ENCODE measurements around the gene SLC2A4.

The SLC2A4 gene

DNA sequence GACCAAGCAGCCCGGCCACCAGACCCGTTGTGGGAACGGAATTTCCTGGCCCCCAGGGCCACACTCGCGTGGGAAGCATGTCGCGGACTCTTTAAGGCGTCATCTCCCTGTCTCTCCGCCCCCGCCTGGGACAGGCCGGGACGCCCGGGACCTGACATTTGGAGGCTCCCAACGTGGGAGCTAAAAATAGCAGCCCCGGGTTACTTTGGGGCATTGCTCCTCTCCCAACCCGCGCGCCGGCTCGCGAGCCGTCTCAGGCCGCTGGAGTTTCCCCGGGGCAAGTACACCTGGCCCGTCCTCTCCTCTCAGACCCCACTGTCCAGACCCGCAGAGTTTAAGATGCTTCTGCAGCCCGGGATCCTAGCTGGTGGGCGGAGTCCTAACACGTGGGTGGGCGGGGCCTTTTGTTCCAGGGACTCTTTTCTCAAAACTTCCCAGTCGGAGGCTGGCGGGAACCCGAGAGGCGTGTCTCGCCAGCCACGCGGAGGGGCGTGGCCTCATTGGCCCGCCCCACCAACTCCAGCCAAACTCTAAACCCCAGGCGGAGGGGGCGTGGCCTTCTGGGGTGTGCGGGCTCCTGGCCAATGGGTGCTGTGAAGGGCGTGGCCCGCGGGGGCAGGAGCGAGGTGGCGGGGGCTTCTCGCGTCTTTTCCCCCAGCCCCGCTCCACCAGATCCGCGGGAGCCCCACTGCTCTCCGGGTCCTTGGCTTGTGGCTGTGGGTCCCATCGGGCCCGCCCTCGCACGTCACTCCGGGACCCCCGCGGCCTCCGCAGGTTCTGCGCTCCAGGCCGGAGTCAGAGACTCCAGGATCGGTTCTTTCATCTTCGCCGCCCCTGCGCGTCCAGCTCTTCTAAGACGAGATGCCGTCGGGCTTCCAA is at the start of gene SLC2A4:
SLC2A4 (plus strand) TSS at position 645 of the 879 bp plus-strand sequence; CDS start at position 862, 217 bp downstream.
- Histone ChIP-seq H3K4me1 (ENCODE audit: control insufficient read depth, insufficient read depth, low read length) (peaks cover 15% of the 10 kb centered on the region), H3K36me3 (ENCODE audit: control insufficient read depth, insufficient read depth, low read length) (peaks cover 6% of the 10 kb centered on the region), H3K4me3 (ENCODE audit: low read length) (peak within 1 kb of the TSS; percentile 69), H3K9ac (ENCODE audit: low read length) (peak within 1 kb of the TSS; percentile 46), H3K27me3 (ENCODE audit: control insufficient read depth, insufficient read depth, low read length) (no peaks in the 10 kb centered on the region), H3K27ac (ENCODE audit: low read depth, low read length) (peak within 1 kb of the TSS; percentile 94)

- no peak overlapping the region for H3K4me3 ChIP-seq (ENCODE audit: low read length)
- no peaks in the 10 kb centered on the region for H3K27me3 ChIP-seq (ENCODE audit: control insufficient read depth, insufficient read depth, low read length)
- no peak overlapping the region for H3K9ac ChIP-seq (ENCODE audit: low read length)
- H3K4me1 ChIP-seq (ENCODE audit: control insufficient read depth, insufficient read depth, low read length), result peaks cover 5% of the 10 kb centered on the region
- H3K36me3 ChIP-seq (ENCODE audit: control insufficient read depth, insufficient read depth, low read length), result peaks cover 33% of the 10 kb centered on the region
- no peak overlapping the region for H3K27ac ChIP-seq (ENCODE audit: low read depth, low read length)
These were observed 49.4 kb upstream of the SLC2A4 start for GRCh38 chr17:7232114-7232513.

DNA sequence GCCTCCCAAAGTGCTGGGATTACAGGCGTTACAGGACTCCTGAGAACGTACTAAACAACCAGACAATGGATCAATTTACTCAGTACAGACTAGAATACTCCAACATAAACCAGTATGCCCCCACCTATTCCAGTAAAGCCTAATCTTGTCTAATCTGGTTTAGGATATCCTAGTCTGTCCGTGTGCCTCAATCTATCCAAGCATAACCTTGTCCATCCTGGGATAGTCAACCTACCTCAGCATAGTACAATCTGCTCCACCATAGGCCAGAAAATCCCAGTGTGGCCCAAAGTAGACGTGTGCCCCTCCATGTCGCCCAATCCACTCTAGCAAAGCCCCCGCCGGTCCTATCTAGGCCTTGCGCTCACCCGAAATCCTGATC is 47.8 kb upstream of the SLC2A4 start:
- Histone ChIP-seq H3K27ac (ENCODE audit: low read depth, low read length) (peak overlapping the region; percentile 80), H3K4me1 (ENCODE audit: control insufficient read depth, insufficient read depth, low read length) (peaks cover 9% of the 10 kb centered on the region), H3K4me3 (ENCODE audit: low read length) (peak overlapping the region; percentile 73), H3K9ac (ENCODE audit: low read length) (peak overlapping the region; percentile 59), H3K27me3 (ENCODE audit: control insufficient read depth, insufficient read depth, low read length) (no peaks in the 10 kb centered on the region), H3K36me3 (ENCODE audit: control insufficient read depth, insufficient read depth, low read length) (peaks cover 23% of the 10 kb centered on the region)

DNA sequence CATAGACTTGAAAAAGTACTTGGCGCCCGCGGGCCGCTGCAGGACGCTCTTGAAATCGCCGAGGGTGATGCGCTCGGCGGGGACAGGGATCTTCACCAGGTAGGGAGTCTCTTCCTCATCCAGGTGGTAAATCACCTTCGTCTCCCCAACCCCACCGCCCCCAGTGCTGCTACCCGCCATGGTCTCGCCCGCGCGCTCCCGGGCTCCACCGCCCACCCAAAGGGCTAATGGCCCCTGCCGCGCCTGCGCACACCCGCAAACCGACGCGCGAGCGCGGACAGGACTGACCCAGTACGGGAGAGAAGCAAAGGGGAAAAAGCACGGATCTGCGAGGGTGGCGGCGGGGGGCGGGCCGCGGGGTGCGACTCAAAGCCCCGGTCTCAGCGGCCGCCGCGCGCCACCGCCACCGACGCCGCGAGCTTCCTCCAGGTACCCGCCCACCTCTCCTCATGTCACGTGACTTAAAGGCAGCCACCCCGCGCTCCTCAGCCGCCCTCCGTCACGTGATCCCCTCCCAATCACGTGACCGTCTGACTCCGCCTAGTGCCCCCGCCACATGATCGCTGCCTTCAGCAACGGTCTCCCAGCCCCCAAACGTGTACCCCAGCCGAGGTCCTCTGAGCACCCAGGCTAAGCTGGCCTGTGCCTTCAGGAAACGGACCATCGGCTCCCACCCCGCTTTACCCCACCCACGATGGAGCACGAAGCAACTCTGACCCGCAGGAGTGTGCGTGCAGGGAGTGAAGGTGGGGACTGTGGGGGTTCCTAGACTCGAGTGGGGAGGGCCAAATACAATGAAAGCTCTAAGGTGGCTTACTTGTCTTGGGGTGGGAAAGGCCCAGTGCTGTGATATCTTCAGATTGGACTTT is 47.2 kb upstream of the SLC2A4 start, which contains the start of gene DVL2:
DVL2 (minus strand) TSS at position 435 of the 869 bp plus-strand sequence; CDS start at position 180, 255 bp downstream.
- Histone ChIP-seq H3K27me3 (ENCODE audit: control insufficient read depth, insufficient read depth, low read length) (no peaks in the 10 kb centered on the region), H3K27ac (ENCODE audit: low read depth, low read length) (peak within 1 kb of the TSS; percentile 80), H3K36me3 (ENCODE audit: control insufficient read depth, insufficient read depth, low read length) (peaks cover 17% of the 10 kb centered on the region), H3K4me1 (ENCODE audit: control insufficient read depth, insufficient read depth, low read length) (peaks cover 9% of the 10 kb centered on the region), H3K4me3 (ENCODE audit: low read length) (peak within 1 kb of the TSS; percentile 73), H3K9ac (ENCODE audit: low read length) (peak within 1 kb of the TSS; percentile 59)

DNA sequence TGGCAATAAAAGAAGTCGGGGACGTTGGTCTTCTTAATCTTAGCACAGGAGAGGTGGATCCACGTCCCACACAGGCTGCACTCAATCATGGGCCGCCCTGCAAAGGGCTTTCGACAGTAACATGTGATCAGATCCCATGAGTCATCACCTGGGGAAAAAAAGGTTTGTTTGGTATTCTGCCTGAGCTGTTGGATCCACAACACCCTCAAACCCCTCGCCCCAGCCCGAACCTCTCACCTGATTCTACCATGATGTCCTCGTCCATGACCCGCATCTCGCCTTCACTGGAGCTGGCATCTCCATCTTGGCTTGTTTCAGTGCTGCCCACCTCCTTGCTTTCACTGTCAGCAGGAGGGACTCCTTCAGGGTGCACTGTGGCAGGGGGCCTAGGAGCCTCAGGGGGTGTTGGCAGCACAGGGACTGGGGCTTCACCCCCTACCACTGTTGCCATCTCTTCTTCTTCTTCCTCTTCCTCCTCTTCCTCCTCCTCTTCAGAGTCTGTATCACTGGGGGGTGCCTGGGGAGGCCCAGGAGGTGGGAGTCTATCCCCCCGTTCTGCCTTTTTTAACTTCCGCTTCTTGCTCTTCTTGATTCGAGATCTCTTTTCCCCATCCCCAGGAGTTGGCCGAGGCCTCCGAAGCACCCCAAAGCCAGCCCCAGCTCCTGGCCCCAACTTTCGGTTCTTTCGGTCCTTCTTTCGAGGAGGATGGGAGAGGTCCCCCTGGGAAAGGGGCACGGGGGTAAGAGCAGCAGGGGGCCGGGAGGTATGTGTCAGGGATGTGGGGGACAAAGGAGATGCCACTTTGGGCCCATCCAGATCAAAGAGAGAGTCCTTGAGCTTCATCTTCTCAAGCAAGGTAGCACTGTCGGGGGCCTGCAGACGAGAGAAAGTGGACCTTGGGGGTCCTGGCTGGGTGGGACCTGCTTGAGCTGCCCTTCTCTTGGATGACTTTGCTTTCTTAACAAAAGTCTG is 45.5 kb upstream of the SLC2A4 start:
- Histone ChIP-seq H3K4me1 (ENCODE audit: control insufficient read depth, insufficient read depth, low read length) (peaks cover 15% of the 10 kb centered on the region), H3K27ac (ENCODE audit: low read depth, low read length) (no peak overlapping the region)

DNA sequence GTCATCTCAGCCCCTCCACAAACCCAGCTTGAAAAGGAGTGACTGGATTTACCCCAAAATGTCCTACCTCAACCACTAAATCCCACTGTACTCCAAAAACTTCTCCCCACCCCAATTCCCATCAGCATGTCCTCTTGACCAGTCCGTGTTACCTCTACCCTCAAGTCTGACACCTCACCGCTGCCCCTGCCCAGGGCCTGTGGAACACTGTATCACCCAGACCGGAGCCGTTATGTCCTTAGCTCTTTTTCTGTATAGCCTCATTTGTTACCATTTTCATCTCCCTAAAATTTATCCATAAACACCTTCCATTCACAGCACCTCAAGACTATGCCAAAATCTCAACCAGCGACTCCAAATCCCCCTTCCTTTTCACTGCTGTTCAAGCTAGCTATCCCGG is 44.7 kb upstream of the SLC2A4 start:
- Histone ChIP-seq H3K27ac (ENCODE audit: low read depth, low read length) (peak overlapping the region; percentile 87), H3K36me3 (ENCODE audit: control insufficient read depth, insufficient read depth, low read length) (peaks cover 14% of the 10 kb centered on the region), H3K27me3 (ENCODE audit: control insufficient read depth, insufficient read depth, low read length) (no peaks in the 10 kb centered on the region), H3K9ac (ENCODE audit: low read length) (no peak overlapping the region), H3K4me3 (ENCODE audit: low read length) (no peak overlapping the region), H3K4me1 (ENCODE audit: control insufficient read depth, insufficient read depth, low read length) (peaks cover 20% of the 10 kb centered on the region)

More for the DNA sequence above, 45.5 kb upstream of the SLC2A4 start:
- peaks cover 11% of the 10 kb centered on the region for H3K36me3 ChIP-seq (ENCODE audit: control insufficient read depth, insufficient read depth, low read length)
- no peak overlapping the region for H3K9ac ChIP-seq (ENCODE audit: low read length)
- H3K4me3 ChIP-seq (ENCODE audit: low read length), result no peak overlapping the region
- H3K27me3 ChIP-seq (ENCODE audit: control insufficient read depth, insufficient read depth, low read length), result no peaks in the 10 kb centered on the region

- Histone ChIP-seq H3K27me3 (ENCODE audit: control insufficient read depth, insufficient read depth, low read length) (no peaks in the 10 kb centered on the region), H3K4me3 (ENCODE audit: low read length) (peak overlapping the region; percentile 54), H3K27ac (ENCODE audit: low read depth, low read length) (peak overlapping the region; percentile 87), H3K4me1 (ENCODE audit: control insufficient read depth, insufficient read depth, low read length) (peaks cover 20% of the 10 kb centered on the region), H3K9ac (ENCODE audit: low read length) (peak overlapping the region; percentile 10), H3K36me3 (ENCODE audit: control insufficient read depth, insufficient read depth, low read length) (peaks cover 14% of the 10 kb centered on the region)
These were observed 44.2 kb upstream of the SLC2A4 start for GRCh38 chr17:7237266-7237760.

DNA sequence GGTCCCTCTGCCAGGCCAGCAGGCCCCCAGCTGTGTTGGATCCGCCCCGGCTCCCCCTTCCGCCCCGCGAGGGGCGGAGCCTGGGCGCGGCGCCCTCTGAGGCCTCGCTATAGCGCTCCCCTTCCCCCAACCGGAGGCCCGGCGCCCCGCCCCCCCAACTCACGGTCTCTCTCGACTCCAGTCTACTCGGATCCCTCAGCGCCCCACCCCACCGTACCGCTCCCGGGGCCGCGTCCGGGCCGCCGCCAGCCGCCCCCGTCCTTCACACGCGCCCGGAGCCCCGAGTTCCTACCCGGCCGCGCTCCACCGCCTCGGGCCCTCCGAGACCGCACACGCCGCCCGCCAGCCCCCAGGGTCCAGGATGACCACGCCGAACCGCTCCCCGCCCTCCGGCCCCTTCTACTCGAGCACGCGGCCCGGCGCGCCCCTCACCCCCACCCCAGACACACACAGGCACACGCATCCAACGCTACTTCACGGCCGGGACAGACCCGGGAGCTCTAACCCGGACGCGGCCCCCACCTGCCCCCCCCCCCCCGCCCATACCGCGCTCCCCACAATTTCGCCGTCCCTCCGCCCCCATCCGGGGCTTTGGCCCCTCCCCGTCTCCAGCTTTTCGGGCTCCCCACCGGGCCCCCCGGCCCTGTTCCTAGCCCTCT is 43.6 kb upstream of the SLC2A4 start:
- peak overlapping the region; percentile 47 for H3K9ac ChIP-seq (ENCODE audit: low read length)
- H3K4me3 ChIP-seq (ENCODE audit: low read length), result peak overlapping the region; percentile 87
- H3K4me1 ChIP-seq (ENCODE audit: control insufficient read depth, insufficient read depth, low read length), result peaks cover 20% of the 10 kb centered on the region
- H3K27me3 ChIP-seq (ENCODE audit: control insufficient read depth, insufficient read depth, low read length), result no peaks in the 10 kb centered on the region
- H3K27ac ChIP-seq (ENCODE audit: low read depth, low read length), result peak overlapping the region; percentile 87
- H3K36me3 ChIP-seq (ENCODE audit: control insufficient read depth, insufficient read depth, low read length), result peaks cover 14% of the 10 kb centered on the region

DNA sequence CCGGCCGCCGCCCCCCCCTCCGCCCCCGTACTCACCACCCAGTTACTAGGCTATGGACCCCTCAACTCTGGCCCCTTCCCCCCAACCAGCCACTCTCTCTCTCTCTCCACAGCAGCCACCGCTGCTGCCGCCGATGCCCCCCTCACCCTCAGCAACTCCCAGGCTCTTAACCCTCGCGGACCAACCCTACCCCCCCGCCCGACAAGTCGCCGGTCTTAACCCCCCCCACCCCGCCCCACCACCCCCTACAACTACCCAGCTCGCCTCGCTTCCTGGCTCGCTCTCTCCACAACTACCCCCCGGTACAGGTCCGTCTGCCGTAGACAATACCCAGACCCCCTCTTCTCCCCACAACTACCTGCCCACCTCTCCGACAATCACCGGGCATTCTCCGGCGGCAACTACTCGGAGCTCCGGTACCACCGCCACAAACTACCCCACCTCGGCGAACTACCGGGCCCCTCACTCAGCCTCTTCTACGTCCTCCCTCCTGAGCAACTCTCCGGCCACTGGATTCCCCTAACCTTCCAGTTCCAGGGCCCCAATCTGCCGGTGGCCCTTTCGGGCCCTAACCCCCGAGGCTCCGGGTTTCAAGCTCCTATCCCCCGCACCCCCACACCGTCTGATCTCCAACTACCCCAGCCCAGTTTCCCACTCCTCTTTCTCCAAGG is 43.0 kb upstream of the SLC2A4 start:
- peaks cover 14% of the 10 kb centered on the region for H3K36me3 ChIP-seq (ENCODE audit: control insufficient read depth, insufficient read depth, low read length)
- peak overlapping the region; percentile 81 for H3K9ac ChIP-seq (ENCODE audit: low read length)
- H3K4me3 ChIP-seq (ENCODE audit: low read length), result peak overlapping the region; percentile 87
- H3K4me1 ChIP-seq (ENCODE audit: control insufficient read depth, insufficient read depth, low read length), result peaks cover 18% of the 10 kb centered on the region
- peak overlapping the region; percentile 90 for H3K27ac ChIP-seq (ENCODE audit: low read depth, low read length)
- H3K27me3 ChIP-seq (ENCODE audit: control insufficient read depth, insufficient read depth, low read length), result no peaks in the 10 kb centered on the region

GRCh38 chr17:7239091-7240027 is 42.2 kb upstream of the SLC2A4 start, which contains the start of gene PHF23:
Gene PHF23, minus strand, starts transcription at chr17:7239457. Its CDS starts 178 bp downstream, at chr17:7239279.
- Histone ChIP-seq H3K36me3 (ENCODE audit: control insufficient read depth, insufficient read depth, low read length) (peaks cover 18% of the 10 kb centered on the region), H3K4me3 (ENCODE audit: low read length) (peak within 1 kb of the TSS; percentile 87), H3K4me1 (ENCODE audit: control insufficient read depth, insufficient read depth, low read length) (peaks cover 18% of the 10 kb centered on the region), H3K9ac (ENCODE audit: low read length) (peak within 1 kb of the TSS; percentile 81), H3K27me3 (ENCODE audit: control insufficient read depth, insufficient read depth, low read length) (no peaks in the 10 kb centered on the region), H3K27ac (ENCODE audit: low read depth, low read length) (peak within 1 kb of the TSS; percentile 90)

All from rectal smooth muscle tissue (tissue), 1 donor.